Measurements from ENCODE around the gene BHLHE23.

BHLHE23 gene

DNA sequence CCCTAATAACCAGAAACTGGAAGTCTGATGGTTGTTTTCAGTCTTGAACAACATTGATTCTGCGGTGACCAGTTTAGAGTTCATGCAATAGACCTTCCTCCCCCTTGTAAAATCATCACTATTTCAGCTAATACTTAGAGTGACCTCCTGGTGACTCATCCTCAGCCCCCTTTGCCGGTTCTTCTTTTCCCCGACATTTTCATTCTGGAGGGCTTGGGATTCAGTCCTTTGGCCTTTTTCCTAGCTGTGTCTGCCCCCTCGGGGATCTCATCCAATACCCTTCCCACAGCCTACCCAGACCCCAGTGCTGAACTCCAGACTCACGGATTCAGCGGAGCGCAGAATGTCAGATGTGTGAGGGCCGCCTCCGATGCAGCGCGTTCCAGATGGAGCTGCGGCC is 7.5 kb upstream of the BHLHE23 start:
- no peak for TF ChIP-seq POLR2A (IDR thresholded peaks at IDR 0.05; ENCODE audit: low read depth, low read length)
- no peak for TF ChIP-seq TAF1 (IDR thresholded peaks at IDR 0.05; ENCODE audit: low read depth, low read length)
- TF ChIP-seq PAX5 (IDR thresholded peaks at IDR 0.05; ENCODE audit: insufficient read depth, low read length, severe bottlenecking) = no peak
- TF ChIP-seq SPI1 (IDR thresholded peaks at IDR 0.05; ENCODE audit: low read depth, low read length) = no peak
- TF ChIP-seq POLR2AphosphoS5 (IDR thresholded peaks at IDR 0.05; ENCODE audit: low read depth, low read length) = no peak
- no peak for TF ChIP-seq POU2F2 (IDR thresholded peaks at IDR 0.05; ENCODE audit: low read depth, low read length)
- no peak for FAIRE-seq
- DNase-seq (ENCODE audit: insufficient read length, low spot score) = no peak

DNA sequence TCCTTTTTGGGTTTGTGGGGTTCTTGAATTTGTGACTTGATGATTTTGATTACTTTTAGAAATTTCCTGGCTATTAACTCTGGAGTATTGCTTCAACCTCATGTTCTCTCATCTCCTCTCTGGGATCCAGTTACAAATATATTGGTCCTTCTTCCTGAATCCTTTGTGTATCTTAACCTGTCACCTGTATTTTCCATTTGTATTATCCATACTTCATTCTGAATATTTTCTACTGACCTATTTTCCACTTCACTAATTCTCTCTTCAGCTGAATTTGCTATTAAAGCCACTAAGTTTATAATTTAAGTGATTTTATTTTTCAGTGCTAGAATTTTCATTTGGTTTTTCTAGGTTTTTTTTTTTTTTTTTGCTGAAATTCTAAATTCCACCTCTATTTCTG is 6.4 kb upstream of the BHLHE23 start:
- TF ChIP-seq SPI1 (IDR thresholded peaks at IDR 0.05; ENCODE audit: low read depth, low read length) (no peak), POLR2AphosphoS5 (IDR thresholded peaks at IDR 0.05; ENCODE audit: low read depth, low read length) (no peak), POLR2A (IDR thresholded peaks at IDR 0.05; ENCODE audit: low read depth, low read length) (no peak), PAX5 (IDR thresholded peaks at IDR 0.05; ENCODE audit: insufficient read depth, low read length, severe bottlenecking) (no peak), POU2F2 (IDR thresholded peaks at IDR 0.05; ENCODE audit: low read depth, low read length) (no peak), TAF1 (IDR thresholded peaks at IDR 0.05; ENCODE audit: low read depth, low read length) (no peak)
- no peak for FAIRE-seq
- no peak for DNase-seq (ENCODE audit: insufficient read length, low spot score)

DNA sequence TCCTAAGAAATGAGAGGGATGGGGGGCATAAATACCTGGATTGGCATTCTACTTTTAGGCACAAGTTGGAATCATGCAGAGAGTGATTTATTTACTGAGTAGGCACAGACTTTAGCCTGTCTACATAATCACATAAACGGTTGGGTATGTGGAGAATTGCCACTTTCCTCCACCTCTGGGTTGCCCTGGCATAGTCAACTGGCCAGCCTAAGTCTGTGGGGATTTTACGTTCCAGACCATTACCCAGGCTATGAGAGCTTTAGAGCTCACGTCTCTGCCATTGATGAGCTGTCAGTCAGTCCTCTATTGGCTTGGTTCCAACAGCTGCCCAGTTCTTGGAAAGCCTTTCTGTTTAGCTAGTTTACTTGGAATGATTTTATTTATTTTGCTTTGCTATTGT is 5.0 kb upstream of the BHLHE23 start:
- TF ChIP-seq POLR2AphosphoS5 (IDR thresholded peaks at IDR 0.05; ENCODE audit: low read depth, low read length) (no peak), TAF1 (IDR thresholded peaks at IDR 0.05; ENCODE audit: low read depth, low read length) (no peak), POLR2A (IDR thresholded peaks at IDR 0.05; ENCODE audit: low read depth, low read length) (no peak; the same call in 1 of the 2 replicates), POU2F2 (IDR thresholded peaks at IDR 0.05; ENCODE audit: low read depth, low read length) (no peak), PAX5 (IDR thresholded peaks at IDR 0.05; ENCODE audit: insufficient read depth, low read length, severe bottlenecking) (no peak), SPI1 (IDR thresholded peaks at IDR 0.05; ENCODE audit: low read depth, low read length) (no peak)
- DNase-seq (ENCODE audit: insufficient read length, low spot score) (no peak), FAIRE-seq (peak; percentile 31)

DNA sequence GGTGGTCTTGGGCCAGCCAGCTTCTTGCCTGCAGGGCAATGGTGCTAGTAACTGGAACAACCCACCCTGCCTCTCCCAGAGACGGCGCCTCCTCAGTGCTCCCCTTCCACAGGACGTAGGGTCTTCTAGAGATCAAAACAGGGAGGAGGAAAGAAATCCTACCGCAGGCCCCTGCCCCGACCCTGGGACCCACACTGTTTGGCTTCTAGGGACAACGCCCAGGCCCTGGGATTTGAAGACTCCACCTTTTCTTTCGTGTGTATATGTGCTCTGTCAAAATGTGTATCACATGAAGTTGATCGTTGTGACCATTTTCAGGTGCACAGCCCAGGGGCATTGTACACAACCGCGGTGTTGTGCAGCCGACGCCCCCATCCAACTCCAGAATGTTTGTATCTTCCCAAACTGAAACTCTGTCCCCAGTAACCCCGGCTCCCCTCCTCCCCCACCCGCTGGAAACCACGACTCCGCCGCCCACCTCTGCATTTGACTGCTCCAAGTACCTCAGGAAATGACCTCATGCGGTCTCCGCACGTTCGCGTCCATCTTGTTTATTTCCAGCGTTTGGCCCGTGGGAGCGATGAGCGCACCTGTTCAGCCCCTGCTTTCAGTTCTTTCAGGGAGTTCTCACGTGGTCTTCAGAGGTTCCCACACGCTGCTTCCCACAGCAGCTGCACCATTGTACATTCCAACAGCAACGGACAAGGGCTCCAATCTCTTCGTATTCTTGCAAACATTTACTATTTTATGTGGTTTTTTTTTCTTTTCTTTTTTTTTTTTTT is 3.4 kb upstream of the BHLHE23 start:
- DNase-seq (ENCODE audit: insufficient read length, low spot score) (peak; percentile 79), FAIRE-seq (peak; percentile 98)

DNA sequence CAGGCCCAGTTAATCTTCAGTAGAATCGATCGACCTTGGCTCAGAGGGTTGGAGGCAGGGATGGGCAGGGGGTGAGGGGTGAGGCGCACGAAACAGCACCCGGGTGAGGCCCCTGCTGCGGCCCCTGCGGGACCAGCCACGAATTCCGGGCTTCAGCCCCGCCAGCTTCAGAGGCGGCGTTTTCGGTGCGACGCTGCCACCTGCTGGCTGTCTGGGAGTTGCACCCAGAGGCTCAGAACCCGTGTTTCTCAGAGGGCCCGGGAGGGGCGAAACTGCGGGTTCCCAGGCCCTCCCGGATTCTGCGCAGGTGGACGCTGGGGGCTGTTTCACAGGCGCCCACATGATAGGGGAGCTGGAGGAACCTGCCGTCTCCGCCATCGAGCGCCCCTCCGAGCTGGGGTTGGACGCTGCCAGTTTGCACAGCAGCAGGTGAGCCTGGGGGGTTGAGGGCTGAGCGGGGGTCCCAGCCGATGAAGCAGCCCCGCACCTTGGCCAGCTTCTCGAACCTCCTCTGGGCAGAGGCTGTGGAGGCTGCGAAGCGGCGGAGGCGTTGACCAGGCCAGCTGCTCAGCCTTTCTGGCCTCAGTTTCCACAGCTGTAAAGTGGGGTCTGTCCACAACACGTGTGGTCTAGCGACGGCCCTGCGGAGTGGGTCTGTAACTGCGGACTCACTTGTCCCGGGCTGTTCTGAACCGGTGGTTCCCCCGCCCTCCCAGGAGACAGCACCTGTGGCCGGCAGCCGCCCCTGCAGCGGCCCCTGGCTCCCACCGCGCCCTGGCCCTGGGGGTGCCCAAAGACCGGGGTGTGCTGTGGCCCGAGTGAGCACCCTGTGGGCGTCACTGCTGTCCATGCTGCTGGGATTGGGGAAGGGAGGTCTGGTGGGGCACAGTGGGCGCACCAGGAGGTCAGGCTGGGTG is 2.5 kb upstream of the BHLHE23 start:
- peak; percentile 38 for TF ChIP-seq PAX5 (IDR thresholded peaks at IDR 0.05; ENCODE audit: insufficient read depth, low read length, severe bottlenecking)
- peak; percentile 63 for TF ChIP-seq TAF1 (IDR thresholded peaks at IDR 0.05; ENCODE audit: low read depth, low read length)
- TF ChIP-seq POLR2AphosphoS5 (IDR thresholded peaks at IDR 0.05; ENCODE audit: low read depth, low read length) = peak; percentile 74
- TF ChIP-seq POLR2A (IDR thresholded peaks at IDR 0.05; ENCODE audit: low read depth, low read length) = peak; percentile 47
- peak; percentile 49; the same call in 1 of the 2 replicates for TF ChIP-seq POU2F2 (IDR thresholded peaks at IDR 0.05; ENCODE audit: low read depth, low read length)
- no peak for TF ChIP-seq SPI1 (IDR thresholded peaks at IDR 0.05; ENCODE audit: low read depth, low read length)
- DNase-seq (ENCODE audit: insufficient read length, low spot score) (peak; percentile 94), FAIRE-seq (peak; percentile 86)

More for the DNA sequence above, 3.4 kb upstream of the BHLHE23 start:
- TF ChIP-seq POU2F2 (IDR thresholded peaks at IDR 0.05; ENCODE audit: low read depth, low read length) = peak; percentile 99
- peak; percentile 77 for TF ChIP-seq TAF1 (IDR thresholded peaks at IDR 0.05; ENCODE audit: low read depth, low read length)
- TF ChIP-seq POLR2AphosphoS5 (IDR thresholded peaks at IDR 0.05; ENCODE audit: low read depth, low read length) = peak; percentile 67
- TF ChIP-seq PAX5 (IDR thresholded peaks at IDR 0.05; ENCODE audit: insufficient read depth, low read length, severe bottlenecking) = peak; percentile 56
- TF ChIP-seq POLR2A (IDR thresholded peaks at IDR 0.05; ENCODE audit: low read depth, low read length) = peak; percentile 89
- TF ChIP-seq SPI1 (IDR thresholded peaks at IDR 0.05; ENCODE audit: low read depth, low read length) = 0 out of 2 replicates have a peak, but pooled peaks have one; percentile 13

DNA sequence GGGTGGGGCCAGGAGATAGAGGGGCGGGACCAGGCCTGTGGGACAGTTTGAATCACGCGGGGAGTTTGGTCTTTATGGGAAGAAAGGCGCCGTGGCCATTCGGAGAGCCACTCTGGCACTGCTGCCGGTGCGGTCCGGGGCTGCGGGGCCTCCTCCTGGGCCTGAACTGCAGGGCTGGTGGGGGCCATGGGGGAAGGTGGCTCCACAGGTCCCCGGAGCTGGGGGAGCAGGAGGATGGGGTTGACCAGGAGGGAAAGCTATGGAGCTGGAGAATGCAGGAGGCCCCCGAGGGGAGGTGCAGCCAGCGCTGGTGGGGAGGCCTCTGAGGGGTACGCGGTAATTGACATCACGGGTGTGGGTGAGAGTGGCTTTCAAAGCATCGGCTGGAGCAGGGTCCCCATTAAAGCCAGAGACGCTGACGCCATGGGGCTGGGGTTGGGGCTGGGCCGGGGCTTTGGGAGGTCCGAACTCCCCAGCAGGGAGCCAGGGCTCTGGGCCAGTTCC is 1.8 kb upstream of the BHLHE23 start:
- no peak for TF ChIP-seq POLR2A (IDR thresholded peaks at IDR 0.05; ENCODE audit: low read depth, low read length)
- no peak for TF ChIP-seq PAX5 (IDR thresholded peaks at IDR 0.05; ENCODE audit: insufficient read depth, low read length, severe bottlenecking)
- FAIRE-seq (no peak), DNase-seq (ENCODE audit: insufficient read length, low spot score) (no peak)

DNA sequence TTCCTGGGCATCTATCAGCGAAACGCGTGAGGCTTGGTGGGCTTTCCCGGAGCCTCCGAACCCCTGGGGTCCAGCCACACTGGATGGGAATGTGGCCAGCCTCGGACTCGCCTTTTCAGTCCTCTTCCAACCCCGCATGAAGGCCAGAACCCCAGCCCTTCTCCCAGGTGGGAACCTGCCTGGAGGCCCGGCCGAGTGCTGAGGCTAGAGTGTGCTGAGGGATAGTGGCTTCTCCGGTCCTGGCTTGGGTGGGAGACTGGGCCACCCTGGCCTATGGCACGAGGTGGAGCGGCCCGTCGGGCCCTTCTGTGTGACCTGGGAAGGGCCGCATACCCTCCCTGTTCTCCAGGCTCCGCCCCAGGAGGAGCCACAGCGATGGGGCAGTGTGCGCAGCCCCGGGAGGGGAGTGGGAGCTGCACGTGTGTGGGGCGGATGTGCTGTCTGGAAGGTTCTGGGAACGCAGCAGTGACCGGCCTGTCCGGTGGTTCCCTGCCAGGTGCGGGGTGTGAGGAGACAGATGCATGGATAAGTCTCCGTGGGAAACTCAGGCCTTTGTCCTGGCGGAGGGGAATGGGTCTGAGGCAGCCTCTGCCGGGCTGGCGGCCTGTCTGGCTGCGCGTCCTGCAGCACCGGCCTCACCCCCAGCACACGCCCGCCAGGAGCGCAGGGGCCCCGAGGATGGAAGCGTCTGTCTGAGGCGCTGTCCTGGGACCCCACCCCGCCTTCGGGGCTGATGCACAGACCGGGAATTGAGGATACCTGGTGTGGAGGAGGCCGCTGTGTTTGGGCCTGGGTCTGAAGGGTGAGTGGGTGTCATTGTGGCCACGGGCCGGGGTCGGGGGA is 1.1 kb upstream of the BHLHE23 start:
- FAIRE-seq = no peak

DNA sequence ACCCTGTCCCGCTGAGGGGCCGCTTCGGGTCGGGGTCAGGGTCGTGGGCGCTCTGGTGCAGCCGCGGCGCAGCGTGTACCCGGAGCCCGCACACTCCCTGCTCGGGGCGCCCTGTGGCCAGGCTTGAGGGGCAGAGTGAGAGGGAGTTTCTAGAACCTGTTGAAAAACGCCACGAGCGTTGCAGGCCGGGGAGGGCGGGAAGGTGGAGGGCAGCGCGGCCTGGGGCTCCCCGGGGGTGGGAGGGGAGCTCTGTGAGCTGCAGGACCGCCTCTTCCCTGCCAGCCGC is 539 bp upstream of the BHLHE23 start:
- no peak for FAIRE-seq
- DNase-seq (ENCODE audit: insufficient read length, low spot score) = no peak
- TF ChIP-seq TAF1 (IDR thresholded peaks at IDR 0.05; ENCODE audit: low read depth, low read length) (no peak), POU2F2 (IDR thresholded peaks at IDR 0.05; ENCODE audit: low read depth, low read length) (no peak), POLR2A (IDR thresholded peaks at IDR 0.05; ENCODE audit: low read depth, low read length) (no peak), PAX5 (IDR thresholded peaks at IDR 0.05; ENCODE audit: insufficient read depth, low read length, severe bottlenecking) (no peak), POLR2AphosphoS5 (IDR thresholded peaks at IDR 0.05; ENCODE audit: low read depth, low read length) (no peak), SPI1 (IDR thresholded peaks at IDR 0.05; ENCODE audit: low read depth, low read length) (no peak)

More for the DNA sequence above, 1.1 kb upstream of the BHLHE23 start:
- TF ChIP-seq SPI1 (IDR thresholded peaks at IDR 0.05; ENCODE audit: low read depth, low read length) (no peak), POLR2A (IDR thresholded peaks at IDR 0.05; ENCODE audit: low read depth, low read length) (no peak), POU2F2 (IDR thresholded peaks at IDR 0.05; ENCODE audit: low read depth, low read length) (no peak), PAX5 (IDR thresholded peaks at IDR 0.05; ENCODE audit: insufficient read depth, low read length, severe bottlenecking) (no peak), TAF1 (IDR thresholded peaks at IDR 0.05; ENCODE audit: low read depth, low read length) (no peak), POLR2AphosphoS5 (IDR thresholded peaks at IDR 0.05; ENCODE audit: low read depth, low read length) (no peak)
- no peak for DNase-seq (ENCODE audit: insufficient read length, low spot score)
